ENCODE data around the gene RANBP9. TPM values are rescaled to one million over a fixed set of nuclear protein-coding genes. Genes with fewer than 3 reads are reported as not detected.

Gene RANBP9
- total RNA-seq, 1 donor from 2014 or later, result 50.2 TPM

DNA sequence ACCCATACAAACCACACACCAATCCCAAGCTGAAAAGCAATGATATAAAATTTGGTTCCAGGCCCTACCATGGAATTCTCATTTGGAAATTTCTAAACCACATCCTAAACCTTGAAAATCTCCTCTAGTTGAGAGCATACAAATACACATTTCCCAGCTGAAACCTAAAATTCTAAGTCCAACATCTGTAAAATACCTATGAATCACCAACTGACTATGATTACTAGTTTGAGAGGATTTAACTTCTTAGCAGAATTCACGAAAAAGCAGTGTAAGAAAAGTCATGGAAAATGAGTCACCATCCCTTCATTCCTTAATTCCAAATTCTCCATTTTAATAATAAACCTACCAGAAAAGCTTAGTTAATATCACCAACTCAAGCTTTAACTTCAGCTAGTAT, 15.4 kb downstream of the RANBP9 start:
- no peak overlapping the region for H3K4me3 Mint-ChIP-seq (ENCODE audit: unreplicated experiment)
- DNase-seq, result no peak
- TF ChIP-seq, protein P1, sequence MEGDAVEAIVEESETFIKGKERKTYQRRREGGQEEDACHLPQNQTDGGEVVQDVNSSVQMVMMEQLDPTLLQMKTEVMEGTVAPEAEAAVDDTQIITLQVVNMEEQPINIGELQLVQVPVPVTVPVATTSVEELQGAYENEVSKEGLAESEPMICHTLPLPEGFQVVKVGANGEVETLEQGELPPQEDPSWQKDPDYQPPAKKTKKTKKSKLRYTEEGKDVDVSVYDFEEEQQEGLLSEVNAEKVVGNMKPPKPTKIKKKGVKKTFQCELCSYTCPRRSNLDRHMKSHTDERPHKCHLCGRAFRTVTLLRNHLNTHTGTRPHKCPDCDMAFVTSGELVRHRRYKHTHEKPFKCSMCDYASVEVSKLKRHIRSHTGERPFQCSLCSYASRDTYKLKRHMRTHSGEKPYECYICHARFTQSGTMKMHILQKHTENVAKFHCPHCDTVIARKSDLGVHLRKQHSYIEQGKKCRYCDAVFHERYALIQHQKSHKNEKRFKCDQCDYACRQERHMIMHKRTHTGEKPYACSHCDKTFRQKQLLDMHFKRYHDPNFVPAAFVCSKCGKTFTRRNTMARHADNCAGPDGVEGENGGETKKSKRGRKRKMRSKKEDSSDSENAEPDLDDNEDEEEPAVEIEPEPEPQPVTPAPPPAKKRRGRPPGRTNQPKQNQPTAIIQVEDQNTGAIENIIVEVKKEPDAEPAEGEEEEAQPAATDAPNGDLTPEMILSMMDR (IDR thresholded peaks at IDR 0.05; ENCODE audit: partially characterized antibody, unreplicated experiment), result no peak
- H3K36me3 Mint-ChIP-seq (ENCODE audit: unreplicated experiment), result no peaks in the 10 kb centered on the region
- H3K4me1 Mint-ChIP-seq (ENCODE audit: low read depth, unreplicated experiment), result peaks cover 3% of the 10 kb centered on the region
- H3K27ac Mint-ChIP-seq (ENCODE audit: unreplicated experiment), result no peak overlapping the region
- no peaks in the 10 kb centered on the region for H3K9me3 Mint-ChIP-seq (ENCODE audit: unreplicated experiment)
- no peaks in the 10 kb centered on the region for H3K27me3 Mint-ChIP-seq (ENCODE audit: unreplicated experiment)

DNA sequence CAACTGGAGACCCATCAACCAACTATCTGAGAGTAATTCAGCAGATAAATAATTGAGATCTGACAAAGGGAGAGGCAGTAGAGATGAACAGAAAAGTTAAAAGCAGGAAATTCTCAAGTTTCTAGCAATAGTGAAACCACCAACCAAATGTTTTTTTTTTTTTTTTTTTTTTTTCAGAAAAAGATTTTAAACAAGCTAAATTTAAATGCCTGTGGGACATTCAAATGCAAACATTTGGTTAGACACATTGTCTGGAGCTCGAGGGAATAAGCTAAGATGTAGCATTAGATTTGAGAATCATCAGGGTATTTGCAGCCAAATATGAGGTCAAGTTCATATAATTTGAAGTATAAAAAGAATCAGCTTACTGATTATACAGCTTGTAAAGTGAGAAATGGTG, 16.4 kb downstream of the RANBP9 start:
- no peaks in the 10 kb centered on the region for H3K36me3 Mint-ChIP-seq (ENCODE audit: unreplicated experiment)
- no peak for DNase-seq
- peak overlapping the region; percentile 32 for H3K4me3 Mint-ChIP-seq (ENCODE audit: unreplicated experiment)
- H3K4me1 Mint-ChIP-seq (ENCODE audit: low read depth, unreplicated experiment), result peaks cover 3% of the 10 kb centered on the region
- no peaks in the 10 kb centered on the region for H3K9me3 Mint-ChIP-seq (ENCODE audit: unreplicated experiment)
- H3K27me3 Mint-ChIP-seq (ENCODE audit: unreplicated experiment), result no peaks in the 10 kb centered on the region
- TF ChIP-seq, protein P1 (IDR thresholded peaks at IDR 0.05; ENCODE audit: partially characterized antibody, unreplicated experiment), result no peak
- H3K27ac Mint-ChIP-seq (ENCODE audit: unreplicated experiment), result no peak overlapping the region

- Mint-ChIP-seq H3K4me3 (ENCODE audit: unreplicated experiment) (no peak overlapping the region), H3K27me3 (ENCODE audit: unreplicated experiment) (no peaks in the 10 kb centered on the region), H3K27ac (ENCODE audit: unreplicated experiment) (no peak overlapping the region), H3K4me1 (ENCODE audit: low read depth, unreplicated experiment) (peaks cover 3% of the 10 kb centered on the region), H3K9me3 (ENCODE audit: unreplicated experiment) (no peaks in the 10 kb centered on the region), H3K36me3 (ENCODE audit: unreplicated experiment) (no peaks in the 10 kb centered on the region)
- no peak for DNase-seq
- TF ChIP-seq, protein P1 (IDR thresholded peaks at IDR 0.05; ENCODE audit: partially characterized antibody, unreplicated experiment), result no peak
These were observed 17.1 kb downstream of the RANBP9 start for GRCh38 chr6:13694562-13694961.

GRCh38 chr6:13689511-13690256, 22.0 kb downstream of the RANBP9 start:
- H3K9me3 Mint-ChIP-seq (ENCODE audit: unreplicated experiment), result no peaks in the 10 kb centered on the region
- no peak for DNase-seq
- H3K4me3 Mint-ChIP-seq (ENCODE audit: unreplicated experiment), result no peak overlapping the region
- H3K4me1 Mint-ChIP-seq (ENCODE audit: low read depth, unreplicated experiment), result peaks cover 2% of the 10 kb centered on the region
- no peak overlapping the region for H3K27ac Mint-ChIP-seq (ENCODE audit: unreplicated experiment)
- H3K27me3 Mint-ChIP-seq (ENCODE audit: unreplicated experiment), result no peaks in the 10 kb centered on the region
- TF ChIP-seq, protein P1 (IDR thresholded peaks at IDR 0.05; ENCODE audit: partially characterized antibody, unreplicated experiment), result no peak
- H3K36me3 Mint-ChIP-seq (ENCODE audit: unreplicated experiment), result no peaks in the 10 kb centered on the region

DNA sequence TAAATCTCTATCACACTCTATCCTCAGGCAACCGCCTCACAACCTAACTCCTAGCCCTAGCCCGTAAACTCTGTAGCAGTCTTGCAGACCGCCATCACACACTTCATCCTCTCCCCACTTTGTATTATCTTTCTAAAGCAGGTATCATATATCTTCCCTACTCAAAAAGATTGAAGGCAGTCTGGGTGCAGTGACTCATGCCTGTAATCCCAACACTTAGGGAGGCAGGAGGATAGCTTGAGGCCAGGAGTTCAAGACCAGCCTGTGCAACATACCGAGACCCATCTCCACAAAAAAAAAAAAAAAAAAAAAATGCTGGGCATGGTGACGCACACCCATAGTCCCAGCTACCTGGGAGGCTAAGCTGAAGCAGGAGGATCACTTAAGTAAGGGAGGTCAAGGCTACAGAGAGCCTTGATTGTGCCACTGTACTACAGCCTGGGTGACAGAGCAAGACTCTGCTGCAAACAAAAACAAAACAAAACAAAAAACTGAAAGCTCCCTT, 22.9 kb downstream of the RANBP9 start:
- TF ChIP-seq, protein P1 (IDR thresholded peaks at IDR 0.05; ENCODE audit: partially characterized antibody, unreplicated experiment), result no peak
- no peak overlapping the region for H3K4me3 Mint-ChIP-seq (ENCODE audit: unreplicated experiment)
- peaks cover 2% of the 10 kb centered on the region for H3K4me1 Mint-ChIP-seq (ENCODE audit: low read depth, unreplicated experiment)
- no peak for DNase-seq
- no peaks in the 10 kb centered on the region for H3K27me3 Mint-ChIP-seq (ENCODE audit: unreplicated experiment)
- no peaks in the 10 kb centered on the region for H3K9me3 Mint-ChIP-seq (ENCODE audit: unreplicated experiment)
- H3K36me3 Mint-ChIP-seq (ENCODE audit: unreplicated experiment), result no peaks in the 10 kb centered on the region
- no peak overlapping the region for H3K27ac Mint-ChIP-seq (ENCODE audit: unreplicated experiment)

All from glutamatergic neuron (in vitro differentiated cells).